Body of pancreas (tissue), 4 donors: ENCODE data around the gene ATXN7L1. TPM values are rescaled to one million over a fixed set of nuclear protein-coding genes. Genes with fewer than 3 reads are reported as not detected.

Source experiments
- ATAC-seq: fragments of 150-250 bp; one replicate; pipeline ENCODE4 v1.9.1; 2016
- DNase-seq, 4 donors: peaks; one replicate each; pipeline ENCODE4 v3.0.0-alpha.2; 2019
- H3K27ac ChIP-seq, 4 donors: fragments of 200-600 bp; sonication (generic); 1 replicate in 3 of 4; 2 replicates in 1 of 4; pipeline versions ENCODE4 v1.5.1 to v1.6.1; 2016 to 2019; ENCODE audit warnings: mild to moderate bottlenecking in 1 of 4, mixed read lengths in 1 of 4, moderate library complexity in 1 of 4
- H3K27me3 ChIP-seq, 2 donors: fragments of 200-600 bp; sonication (generic); one replicate each; pipeline ENCODE4 v1.6.0; 2016; ENCODE audit warnings: mild to moderate bottlenecking in 1 of 2
- H3K36me3 ChIP-seq, 2 donors: fragments of 200-600 bp; sonication (generic); replicated peaks in 1 of 2; 2 replicates each; pipeline ENCODE4 v1.5.1; 2016; ENCODE audit warnings: low read depth in 2 of 2; ENCODE audit not compliant: insufficient read depth in 1 of 2
- H3K4me1 ChIP-seq: fragments of 200-600 bp; sonication (generic); one replicate; pipeline ENCODE4 v1.6.0; 2016
- H3K4me3 ChIP-seq, 2 donors: fragments of 200-600 bp; sonication (generic); 1 replicate in 1 of 2; 2 replicates in 1 of 2; pipeline ENCODE4 v1.5.1; 2016 to 2019
- H3K9me3 ChIP-seq, 3 donors: fragments of 200-600 bp; sonication (generic); 1 replicate in 2 of 3; 2 replicates in 1 of 3; pipeline ENCODE4 v1.5.1; 2016
- POLR2A ChIP-seq, 3 donors: fragments of 450-650 bp; IDR thresholded peaks; one replicate each; pipeline ENCODE4 v1.6.1; 2016; ENCODE audit warnings: antibody characterized with exemption in 3 of 3, mild to moderate bottlenecking in 2 of 3
- WGBS, 2 donors: methylation state at CpG; one replicate each; pipeline ENCODE4 v1.1.5; 2017; 5-methylcytosine and 5-hydroxymethylcytosine counted together
- intact Hi-C: fragments of 100-400 bp; cut with DNase I; formaldehyde crosslinking; loops from one replicate; pipeline ENCODE4 v1.15.1; 2023
- total RNA-seq, 2 donors: library from RNA; depleted of rRNA; stranded (reverse); fragments of >200 nt; gene quantifications; one replicate each; pipeline ENCODE4 v1.1.0, GENCODE V29; 2016
- TF ChIP-seq, protein P1 (sequence below), 7 experiments: fragments of 450-650 bp in 4 of 7; fragments of 200-600 bp in 3 of 7; sonication (generic) in 3 of 7; IDR thresholded peaks; one replicate each; pipeline ENCODE4 v1.5.1; 2016 to 2019; ENCODE audit warnings: antibody characterized with exemption in 7 of 7

ATXN7L1 gene
- total RNA-seq, 2 donors from 2014 or later = 6.6 to 8.0 TPM

DNA sequence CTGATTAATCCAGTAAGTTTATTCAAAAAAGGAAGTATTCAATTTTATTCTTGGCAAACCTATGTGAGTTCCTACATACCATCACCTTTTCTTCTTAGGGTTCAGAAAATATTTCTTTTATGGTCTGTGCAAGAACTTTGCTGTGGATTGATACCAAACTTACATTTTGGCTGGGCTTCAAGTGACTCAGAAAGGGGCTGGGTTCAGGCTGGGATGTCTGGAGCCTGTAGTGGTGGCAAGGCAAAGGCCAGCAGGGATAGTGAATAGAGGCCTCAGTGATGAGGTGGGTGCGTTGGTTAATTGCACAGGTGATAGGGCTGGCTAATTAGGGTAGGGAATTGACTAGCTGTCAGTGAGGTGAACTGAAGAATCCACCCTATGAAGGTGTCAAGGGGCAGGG lies 40.2 kb upstream of the ATXN7L1 start:
- no peaks in the 10 kb centered on the region for H3K36me3 ChIP-seq
- WGBS, 2 donors = 74 to 83% methylated on average over 1 of the region's 1 CpG
- no peaks in the 10 kb centered on the region for H3K9me3 ChIP-seq
- TF ChIP-seq, protein P1, sequence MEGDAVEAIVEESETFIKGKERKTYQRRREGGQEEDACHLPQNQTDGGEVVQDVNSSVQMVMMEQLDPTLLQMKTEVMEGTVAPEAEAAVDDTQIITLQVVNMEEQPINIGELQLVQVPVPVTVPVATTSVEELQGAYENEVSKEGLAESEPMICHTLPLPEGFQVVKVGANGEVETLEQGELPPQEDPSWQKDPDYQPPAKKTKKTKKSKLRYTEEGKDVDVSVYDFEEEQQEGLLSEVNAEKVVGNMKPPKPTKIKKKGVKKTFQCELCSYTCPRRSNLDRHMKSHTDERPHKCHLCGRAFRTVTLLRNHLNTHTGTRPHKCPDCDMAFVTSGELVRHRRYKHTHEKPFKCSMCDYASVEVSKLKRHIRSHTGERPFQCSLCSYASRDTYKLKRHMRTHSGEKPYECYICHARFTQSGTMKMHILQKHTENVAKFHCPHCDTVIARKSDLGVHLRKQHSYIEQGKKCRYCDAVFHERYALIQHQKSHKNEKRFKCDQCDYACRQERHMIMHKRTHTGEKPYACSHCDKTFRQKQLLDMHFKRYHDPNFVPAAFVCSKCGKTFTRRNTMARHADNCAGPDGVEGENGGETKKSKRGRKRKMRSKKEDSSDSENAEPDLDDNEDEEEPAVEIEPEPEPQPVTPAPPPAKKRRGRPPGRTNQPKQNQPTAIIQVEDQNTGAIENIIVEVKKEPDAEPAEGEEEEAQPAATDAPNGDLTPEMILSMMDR (IDR thresholded peaks at IDR 0.05) = no peak
- no peak for TF ChIP-seq POLR2A (IDR thresholded peaks at IDR 0.05)
- no peak overlapping the region for H3K27ac ChIP-seq
- no peak for DNase-seq
- no peaks in the 10 kb centered on the region for H3K4me1 ChIP-seq
- no peak overlapping the region for H3K4me3 ChIP-seq
- no peak for ATAC-seq
- H3K27me3 ChIP-seq = no peaks in the 10 kb centered on the region
- intact Hi-C loops = no loop called here

DNA sequence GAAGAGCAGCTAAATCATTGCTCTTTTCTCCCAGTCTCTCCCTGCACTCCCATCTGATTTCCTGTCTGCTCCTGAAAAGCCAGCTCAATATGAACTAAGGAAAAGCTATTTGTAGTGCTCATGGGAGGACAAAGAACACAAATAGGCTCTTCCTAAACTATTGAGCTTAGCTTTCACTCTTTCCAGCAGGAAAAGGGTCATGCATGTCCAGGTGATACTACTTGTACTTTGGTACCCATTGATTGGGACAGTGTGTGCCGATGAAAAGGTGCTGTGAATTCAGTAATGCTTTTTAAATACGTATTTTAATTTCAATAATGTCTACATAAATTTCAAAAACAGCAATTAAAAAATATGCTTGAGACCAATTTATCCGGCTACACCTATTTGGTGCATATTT lies 37.5 kb upstream of the ATXN7L1 start:
- H3K9me3 ChIP-seq = no peaks in the 10 kb centered on the region
- no peak for ATAC-seq
- DNase-seq = no peak
- no peaks in the 10 kb centered on the region for H3K27me3 ChIP-seq
- H3K36me3 ChIP-seq = no peaks in the 10 kb centered on the region
- intact Hi-C loops = no loop called here
- 78 to 88% methylated on average over 3 of the region's 3 CpGs for WGBS, 2 donors
- H3K4me1 ChIP-seq = no peaks in the 10 kb centered on the region
- TF ChIP-seq POLR2A (IDR thresholded peaks at IDR 0.05) = no peak
- TF ChIP-seq, protein P1 (IDR thresholded peaks at IDR 0.05) = no peak
- H3K27ac ChIP-seq = no peak overlapping the region
- H3K4me3 ChIP-seq = no peak overlapping the region

DNA sequence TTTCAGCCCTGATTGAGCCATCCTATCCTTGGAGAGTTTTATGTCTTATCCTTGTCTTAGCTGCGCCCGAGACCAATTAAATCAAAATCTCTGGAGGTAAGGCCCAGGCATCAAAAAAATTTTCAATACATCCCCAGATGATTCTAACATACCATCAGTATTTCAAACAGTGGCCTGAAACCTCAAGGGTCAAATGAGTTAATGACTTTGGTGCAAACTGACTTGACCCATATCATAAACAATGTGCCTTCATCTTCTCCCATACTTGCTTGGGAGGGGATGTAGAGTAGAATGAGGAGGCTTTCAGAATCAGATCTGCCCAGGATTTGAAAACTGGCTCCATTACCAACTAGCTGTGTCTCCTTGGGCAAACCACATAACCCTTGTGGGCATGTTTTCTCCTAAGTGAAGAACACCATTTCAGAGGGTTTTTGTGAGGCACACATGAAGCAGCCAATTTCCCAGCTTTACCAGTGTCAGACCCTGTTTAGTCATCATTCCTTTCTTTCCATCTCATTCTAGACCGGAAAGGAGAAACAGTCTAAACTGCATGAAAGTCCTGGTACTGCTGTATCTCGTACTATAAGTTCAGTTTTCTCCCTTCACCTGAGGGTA lies 35.7 kb upstream of the ATXN7L1 start:
- no peaks in the 10 kb centered on the region for H3K27me3 ChIP-seq
- H3K36me3 ChIP-seq = no peaks in the 10 kb centered on the region
- ATAC-seq (no peak), DNase-seq (no peak)
- no peaks in the 10 kb centered on the region for H3K4me1 ChIP-seq
- intact Hi-C loops = no loop called here
- H3K4me3 ChIP-seq = no peak overlapping the region
- TF ChIP-seq POLR2A (IDR thresholded peaks at IDR 0.05) = no peak
- TF ChIP-seq, protein P1 (IDR thresholded peaks at IDR 0.05) = no peak
- H3K9me3 ChIP-seq = no peaks in the 10 kb centered on the region
- H3K27ac ChIP-seq = no peak overlapping the region
- 88 to 92% methylated on average over 4 of the region's 4 CpGs for WGBS, 2 donors

DNA sequence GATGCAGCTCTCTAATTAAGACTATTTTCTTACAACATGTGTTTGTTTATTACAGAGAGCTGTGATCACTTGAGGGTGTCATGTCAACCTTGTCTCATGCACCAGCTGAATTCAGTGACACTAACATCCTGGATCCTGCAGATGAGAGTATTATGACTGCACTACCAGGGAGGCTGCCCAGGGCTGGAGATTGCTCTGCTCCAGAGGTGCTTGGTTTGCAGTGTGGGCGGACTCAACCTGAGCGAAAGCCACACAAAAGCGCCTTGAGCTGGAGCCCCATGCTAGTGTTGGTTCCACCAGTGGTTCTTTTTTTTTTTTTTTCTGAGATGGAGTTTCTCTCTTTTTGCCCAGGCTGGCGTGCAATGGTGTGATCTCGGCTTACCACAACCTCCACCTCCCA lies 33.8 kb upstream of the ATXN7L1 start:
- WGBS, 2 donors = 94 to 99% methylated on average over 5 of the region's 5 CpGs
- TF ChIP-seq, protein P1 (IDR thresholded peaks at IDR 0.05) = no peak
- no peak for TF ChIP-seq POLR2A (IDR thresholded peaks at IDR 0.05)
- DNase-seq (no peak), ATAC-seq (no peak)
- intact Hi-C loops = no loop called here
- no peaks in the 10 kb centered on the region for H3K36me3 ChIP-seq
- H3K27ac ChIP-seq = no peak overlapping the region
- no peaks in the 10 kb centered on the region for H3K4me1 ChIP-seq
- H3K4me3 ChIP-seq = no peak overlapping the region
- H3K9me3 ChIP-seq = no peaks in the 10 kb centered on the region
- no peaks in the 10 kb centered on the region for H3K27me3 ChIP-seq

DNA sequence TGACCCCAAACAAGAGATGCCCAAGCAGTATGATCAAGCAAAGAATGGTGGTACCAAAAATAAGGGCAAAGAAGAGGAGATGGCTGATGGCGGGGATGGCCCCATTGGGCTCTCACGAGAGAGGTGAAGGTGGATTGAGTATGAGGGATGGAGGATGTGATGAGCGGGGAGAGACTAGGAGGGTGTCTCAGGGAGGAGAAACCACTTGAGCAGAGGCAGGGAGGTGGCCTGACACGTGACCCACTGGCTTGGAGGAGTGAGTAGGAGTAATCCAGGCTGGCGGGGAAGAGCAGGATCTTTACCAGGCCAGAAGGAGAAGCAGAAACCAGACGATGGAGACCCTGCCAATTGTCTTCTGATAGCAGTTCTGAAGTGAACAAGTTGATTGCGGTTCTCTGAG lies 33.3 kb upstream of the ATXN7L1 start:
- no peaks in the 10 kb centered on the region for H3K4me1 ChIP-seq
- DNase-seq = no peak
- no peak for TF ChIP-seq POLR2A (IDR thresholded peaks at IDR 0.05)
- TF ChIP-seq, protein P1 (IDR thresholded peaks at IDR 0.05) = no peak
- intact Hi-C loops = no loop called here
- H3K4me3 ChIP-seq = no peak overlapping the region
- no peaks in the 10 kb centered on the region for H3K9me3 ChIP-seq
- H3K27ac ChIP-seq = no peak overlapping the region
- 92 to 93% methylated on average over 7 of the region's 7 CpGs for WGBS, 2 donors
- H3K36me3 ChIP-seq = no peaks in the 10 kb centered on the region
- H3K27me3 ChIP-seq = no peaks in the 10 kb centered on the region
- ATAC-seq = no peak
